Hindlimb muscle (tissue), 1 donor: Measurements from ENCODE around the gene SCN2B. TPM values are rescaled to one million over a fixed set of nuclear protein-coding genes. Genes with fewer than 3 reads are reported as not detected.
"Not testable (repeated sequence)": the region's sequence is repeated elsewhere in the genome, so short reads cannot be mapped to it uniquely, and the experiment has no call there.

Experiments used
- DNase-seq: peaks from one replicate; pipeline ENCODE4 v3.0.0-alpha.2; 2013
- polyA plus RNA-seq: library from polyadenylated mRNA; unstranded; fragments of 120-200 nt; gene quantifications from one replicate; pipeline ENCODE4 v1.2.1, GENCODE V29; 2013; ENCODE audit not compliant: insufficient read length

Gene SCN2B
- polyA plus RNA-seq, 1 donor: 2.9 TPM

DNA sequence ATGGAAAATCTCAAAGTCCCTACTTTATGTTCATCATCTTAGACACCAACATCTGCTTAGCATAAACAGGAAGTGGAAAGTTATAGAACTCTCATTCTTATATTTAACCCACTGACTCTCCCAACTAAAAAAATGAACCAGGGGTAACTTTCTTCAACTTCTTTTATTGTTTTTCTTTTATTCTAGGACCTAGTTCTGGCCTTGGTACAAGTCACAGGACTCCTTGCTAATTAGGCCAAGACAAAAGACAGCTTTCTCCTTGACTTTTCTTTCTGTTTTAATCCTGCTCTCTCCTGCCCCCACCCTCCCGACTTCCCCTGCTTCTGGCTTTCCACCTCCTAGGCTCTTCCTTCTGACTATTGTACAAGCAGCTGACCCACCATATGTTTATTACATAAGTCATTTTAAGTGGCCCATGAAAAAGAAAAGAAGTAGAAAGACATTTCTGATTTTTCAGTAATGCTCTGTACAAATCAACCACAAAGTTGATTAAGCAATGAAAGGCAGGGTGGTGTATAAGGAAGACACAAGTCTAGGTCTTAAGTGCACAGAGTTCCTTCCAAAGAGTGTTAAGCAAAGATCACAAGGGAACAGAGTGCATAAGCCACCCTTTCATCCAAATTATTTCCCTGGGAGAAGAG lies 30.1 kb upstream of the SCN2B start:
- DNase-seq: no peak

DNA sequence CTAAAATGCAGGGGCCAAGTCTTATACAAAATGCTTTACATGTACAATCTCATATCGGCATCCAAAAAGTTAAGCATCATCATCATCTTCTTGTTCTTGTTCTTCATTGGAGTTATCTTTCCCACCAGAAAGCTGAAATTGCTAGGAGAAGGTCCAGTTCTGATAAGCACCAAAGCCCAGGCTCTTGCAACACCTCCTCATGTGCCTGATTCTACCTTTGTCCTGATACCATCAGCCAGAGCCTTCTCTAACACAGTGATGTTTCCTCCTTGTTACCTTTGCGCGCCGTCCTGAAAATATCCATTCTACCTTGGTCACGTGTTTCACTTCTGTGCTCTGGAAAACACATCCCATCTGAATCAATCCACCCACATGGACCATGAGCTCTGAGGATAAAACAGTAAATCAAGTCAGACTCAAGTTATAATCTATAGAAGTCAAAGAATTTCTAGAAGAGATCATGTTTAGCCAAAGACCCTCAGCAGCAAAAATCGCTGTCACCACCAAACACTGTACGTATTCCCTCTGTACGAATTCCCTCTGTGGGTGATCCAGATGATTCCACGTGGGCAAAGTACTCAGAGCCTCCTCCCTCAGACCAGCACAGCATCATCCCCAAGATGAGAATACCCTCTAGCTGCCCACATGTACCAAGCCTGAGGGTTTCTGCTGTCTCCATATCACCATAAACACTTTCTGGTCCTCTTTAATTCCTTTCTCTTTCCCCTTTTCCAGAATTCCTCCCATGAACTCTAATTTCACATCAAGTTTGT lies 29.4 kb upstream of the SCN2B start:
- no peak for DNase-seq

DNA sequence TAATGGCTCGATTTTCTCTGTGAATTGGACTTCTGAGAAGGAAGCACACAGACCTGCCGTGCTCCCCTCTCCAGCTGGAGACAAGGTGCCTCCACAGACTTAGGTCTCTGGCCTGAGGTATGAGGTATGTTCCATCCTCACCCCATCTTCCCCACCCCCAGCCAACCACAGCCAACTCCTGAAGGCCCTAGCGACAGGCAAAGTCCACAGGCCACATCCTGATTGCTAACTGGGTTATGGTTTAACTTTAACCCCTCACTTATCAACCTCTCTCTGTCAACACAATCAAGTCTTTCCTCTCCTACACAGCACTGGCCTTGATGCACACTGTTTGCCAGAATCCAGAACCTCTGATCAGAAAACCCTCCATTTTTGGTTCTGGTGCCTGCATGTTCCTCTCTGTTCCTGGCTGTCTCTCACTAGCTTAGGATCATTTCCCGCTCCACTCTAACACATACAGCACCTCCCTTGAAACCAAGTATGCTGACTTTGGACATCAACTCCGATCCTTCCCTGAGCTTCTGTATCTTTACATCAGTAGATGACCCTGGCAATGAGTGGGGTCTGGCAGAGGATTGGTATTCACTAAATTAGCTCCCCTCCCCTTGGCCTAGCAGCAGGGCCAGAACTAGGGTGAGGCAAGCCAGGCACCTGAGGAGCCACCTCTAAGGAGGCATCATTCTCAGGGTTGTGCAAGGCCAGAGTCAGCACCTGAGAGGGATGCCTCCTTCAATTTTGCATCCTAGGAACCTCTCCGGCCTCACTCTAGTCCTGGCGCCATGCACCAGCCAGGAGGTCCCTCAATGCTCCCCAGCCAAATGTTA lies 26.4 kb upstream of the SCN2B start:
- DNase-seq: no peak

DNA sequence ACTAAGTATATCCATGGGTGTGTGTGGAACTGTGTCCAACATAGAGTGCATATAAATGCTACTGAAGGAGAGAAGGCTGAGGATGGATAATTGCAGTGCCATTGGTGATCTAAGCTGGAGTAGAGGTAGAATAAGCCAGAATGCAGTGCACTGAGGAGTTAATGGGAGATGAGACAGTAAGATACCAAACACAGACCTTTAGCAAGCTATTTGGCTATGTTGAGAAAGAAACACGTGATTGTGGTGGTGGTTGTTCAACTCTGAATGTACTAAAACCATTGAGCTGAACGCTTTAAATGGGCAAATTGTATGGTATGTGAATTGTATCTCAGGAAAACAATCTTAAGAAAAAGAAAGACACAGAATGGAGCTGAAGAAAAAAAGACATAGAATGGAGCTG lies 25.5 kb upstream of the SCN2B start:
- no peak for DNase-seq

DNA sequence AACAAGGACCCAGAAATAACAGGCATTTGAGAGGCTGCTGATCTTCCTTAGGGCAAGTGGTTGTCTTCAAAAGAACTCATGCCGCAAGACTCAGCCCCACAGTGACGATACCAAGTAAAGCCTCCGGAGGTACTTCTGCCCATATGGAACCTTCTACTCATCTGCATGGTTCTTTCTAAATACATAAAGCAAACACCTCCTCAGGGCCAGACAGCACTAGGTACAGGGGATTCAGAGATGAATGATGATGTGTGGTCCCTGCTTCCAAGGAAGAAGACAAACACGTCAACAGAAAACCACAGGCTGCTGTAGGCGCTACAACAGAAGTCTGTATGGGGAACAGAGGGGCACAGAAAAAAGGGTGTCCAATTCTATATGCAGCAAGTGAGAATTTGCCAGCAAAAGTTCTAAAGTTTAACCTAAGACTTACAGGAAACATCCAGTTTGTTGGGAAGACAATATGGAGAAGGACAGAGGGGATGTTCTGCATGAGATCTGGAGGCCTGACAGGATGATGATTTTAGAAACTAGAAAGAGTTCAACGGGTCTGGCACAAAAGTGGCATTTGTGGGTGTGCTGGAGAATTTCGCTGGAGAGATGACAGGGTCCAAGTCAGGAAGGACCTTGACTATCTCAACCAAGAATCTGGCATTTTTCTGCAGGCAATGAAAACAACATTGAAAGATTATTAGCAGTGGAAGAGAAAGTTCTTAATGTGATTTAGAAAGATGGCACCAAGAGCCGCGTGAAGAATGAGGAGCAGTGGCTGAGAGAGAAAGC lies 24.7 kb upstream of the SCN2B start:
- DNase-seq: no peak

DNA sequence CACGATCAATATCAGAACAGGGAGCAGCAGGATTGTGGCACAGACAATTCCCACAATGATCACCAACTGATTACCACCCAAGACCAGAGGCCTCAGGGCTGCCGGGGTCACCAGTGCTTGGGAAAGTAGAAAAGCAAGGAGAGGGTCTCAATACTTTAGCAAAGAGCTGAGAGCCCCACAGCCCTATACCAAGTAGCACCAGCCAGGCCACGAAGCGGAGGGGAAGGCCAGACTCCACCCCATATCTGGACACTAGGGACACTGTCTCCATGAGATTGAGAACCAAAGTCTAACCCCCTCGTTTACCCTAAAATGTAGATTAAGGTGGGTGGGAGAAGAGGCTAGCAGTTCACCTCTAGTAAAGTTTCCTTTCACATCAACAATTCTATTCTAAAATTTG lies 24.1 kb upstream of the SCN2B start:
- DNase-seq: no peak

DNA sequence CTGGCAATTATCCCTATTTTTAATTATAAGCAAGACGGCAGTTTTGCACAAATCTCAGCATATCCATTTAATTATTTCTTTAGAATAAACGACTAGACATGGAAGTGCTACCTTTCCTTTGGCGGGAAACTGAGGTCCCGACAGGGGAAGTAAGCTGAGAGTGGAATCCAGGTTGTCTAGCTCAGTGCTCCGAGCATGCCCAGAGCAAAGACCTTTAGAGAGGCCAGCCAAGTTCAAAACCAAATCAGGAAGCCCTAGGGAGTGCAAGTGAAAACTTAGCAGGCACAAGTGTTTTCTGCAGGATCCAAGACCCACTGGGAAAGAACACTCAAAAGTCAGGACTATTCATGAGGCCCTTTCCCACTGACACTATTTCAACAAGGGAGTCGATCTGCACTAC lies 22.7 kb upstream of the SCN2B start:
- DNase-seq: no peak

DNA sequence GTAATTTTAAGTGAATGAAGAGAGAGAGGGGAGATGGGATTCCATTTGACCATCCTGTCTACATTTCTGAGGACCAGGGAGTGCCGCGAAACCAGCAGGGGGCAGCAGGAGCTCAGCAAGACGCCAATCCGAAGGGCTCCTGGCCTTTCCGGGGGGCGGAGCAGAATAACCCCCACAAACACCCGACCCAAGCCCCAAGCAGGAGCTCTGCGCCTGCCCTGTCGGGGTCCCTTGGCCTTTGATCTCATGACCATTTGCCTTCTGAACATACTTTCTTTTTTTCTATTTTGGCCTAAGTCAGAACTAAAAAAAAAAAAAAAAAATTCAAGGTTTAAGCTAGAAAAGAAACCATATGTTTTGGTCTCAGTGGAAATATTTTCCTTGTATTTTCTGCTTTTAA lies 21.9 kb upstream of the SCN2B start:
- DNase-seq: peak; percentile 72

DNA sequence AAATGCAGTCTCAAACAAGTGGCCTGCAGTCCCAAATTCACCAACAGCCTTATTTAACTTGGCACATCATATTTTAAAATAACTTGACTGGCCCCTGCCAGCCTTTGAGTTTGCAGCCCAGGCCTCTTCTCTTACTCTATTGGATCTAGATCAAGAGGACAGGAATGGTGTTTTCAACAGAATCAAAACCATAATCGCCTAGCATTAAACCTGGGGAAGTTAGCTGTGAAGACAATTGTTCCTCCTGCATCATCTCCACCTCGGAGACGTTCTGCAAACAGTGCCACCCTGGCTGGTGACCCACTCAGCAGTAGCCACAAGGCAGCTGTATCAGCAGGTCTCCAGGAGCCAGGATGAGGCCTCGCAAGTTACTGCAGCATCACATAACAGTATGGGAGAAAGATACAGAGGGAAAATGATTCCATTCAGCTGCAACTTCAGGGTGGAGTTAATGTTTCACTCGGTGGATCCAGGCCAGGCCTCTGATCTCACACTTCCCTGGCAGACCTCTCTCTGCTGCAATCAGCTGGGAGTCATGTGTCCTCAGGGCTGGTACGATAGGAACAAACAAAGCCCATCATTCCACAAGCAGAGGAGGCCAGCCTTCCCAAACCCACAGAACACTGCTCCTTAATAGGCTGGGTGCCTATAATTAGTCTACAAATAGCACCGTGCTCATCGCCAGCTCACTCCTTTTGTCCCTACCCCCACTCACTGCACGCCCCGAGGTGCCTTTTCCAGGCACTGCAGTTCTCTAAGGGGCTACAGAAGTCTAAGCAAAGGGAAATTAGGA lies 18.6 kb upstream of the SCN2B start:
- DNase-seq: peak; percentile 52

DNA sequence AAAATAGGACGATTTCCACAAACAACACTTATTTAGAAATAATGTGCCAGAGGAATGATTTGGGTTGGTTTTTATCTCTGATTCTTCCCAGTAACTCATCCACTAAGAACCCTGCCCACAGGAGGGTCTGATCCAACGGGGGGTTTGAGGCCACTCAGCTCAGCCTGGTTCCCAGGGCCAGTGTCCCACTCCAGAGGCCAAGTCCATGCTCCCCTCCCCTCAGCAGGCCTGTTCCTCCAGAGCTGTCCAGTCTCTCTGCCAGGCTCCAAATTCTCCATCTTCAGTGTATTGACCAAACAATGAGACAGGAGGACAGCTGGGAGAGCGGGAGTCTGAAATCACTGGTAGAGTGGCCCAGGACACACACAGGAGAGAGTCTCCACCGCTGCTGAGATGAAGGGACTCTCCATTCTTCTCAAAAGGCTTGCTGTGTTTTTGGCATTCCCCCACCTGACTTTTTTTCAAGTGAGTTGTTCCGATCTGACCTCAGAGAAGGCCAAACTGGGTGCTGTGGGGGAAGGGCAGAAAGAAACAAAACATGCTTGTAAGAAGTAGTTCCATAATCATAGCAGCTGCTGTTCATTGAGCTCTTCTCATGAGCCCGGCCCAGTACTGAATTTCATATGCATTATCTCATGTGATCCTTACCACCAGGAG lies 17.6 kb upstream of the SCN2B start:
- no peak for DNase-seq

DNA sequence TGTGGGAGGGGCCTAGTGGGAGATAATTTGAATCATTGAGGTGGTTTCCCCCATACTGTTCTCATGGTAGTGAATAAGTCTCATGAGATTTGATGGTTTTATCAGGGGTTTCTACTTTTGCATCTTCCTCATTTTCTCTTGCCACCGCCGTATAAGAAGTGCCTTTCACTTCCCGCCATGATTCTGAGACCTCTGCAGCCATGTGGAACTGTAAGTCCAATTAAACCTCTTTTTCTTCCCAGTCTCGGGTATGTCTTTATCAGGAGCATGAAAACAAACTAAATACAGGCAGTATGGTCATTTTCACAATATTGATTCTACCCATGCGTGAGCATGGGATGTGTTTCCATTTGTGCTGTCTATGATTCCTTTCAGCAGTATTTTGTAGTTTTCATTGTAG lies 16.4 kb upstream of the SCN2B start:
- not testable (repeated sequence) for DNase-seq

DNA sequence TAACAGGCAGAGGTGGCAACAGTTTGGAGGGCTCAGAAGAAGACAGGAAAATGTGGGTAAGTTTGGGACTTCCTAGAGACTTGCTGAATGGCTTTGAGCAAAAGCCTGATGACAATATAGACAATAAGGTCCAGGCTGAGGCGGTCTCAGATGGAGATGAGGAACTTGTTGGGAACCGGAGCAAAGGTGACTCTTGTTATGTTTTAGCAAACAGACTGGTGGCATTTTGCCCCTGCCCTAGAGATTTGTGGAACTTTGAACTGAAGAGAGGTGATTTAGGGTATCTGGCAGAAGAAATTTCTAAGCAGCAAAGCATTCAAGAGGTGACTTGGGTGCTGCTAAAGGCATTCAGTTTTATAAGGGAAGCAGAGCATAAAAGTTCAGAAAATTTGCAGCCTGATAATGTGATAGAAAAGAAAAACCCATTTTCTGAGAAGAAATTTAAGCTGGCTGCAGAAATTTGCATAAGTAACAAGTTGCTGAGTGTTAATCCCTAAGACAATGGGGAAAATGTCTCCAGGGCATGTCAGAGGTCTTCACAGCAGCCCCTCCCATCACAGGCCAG lies 14.6 kb upstream of the SCN2B start:
- not testable (repeated sequence) for DNase-seq

DNA sequence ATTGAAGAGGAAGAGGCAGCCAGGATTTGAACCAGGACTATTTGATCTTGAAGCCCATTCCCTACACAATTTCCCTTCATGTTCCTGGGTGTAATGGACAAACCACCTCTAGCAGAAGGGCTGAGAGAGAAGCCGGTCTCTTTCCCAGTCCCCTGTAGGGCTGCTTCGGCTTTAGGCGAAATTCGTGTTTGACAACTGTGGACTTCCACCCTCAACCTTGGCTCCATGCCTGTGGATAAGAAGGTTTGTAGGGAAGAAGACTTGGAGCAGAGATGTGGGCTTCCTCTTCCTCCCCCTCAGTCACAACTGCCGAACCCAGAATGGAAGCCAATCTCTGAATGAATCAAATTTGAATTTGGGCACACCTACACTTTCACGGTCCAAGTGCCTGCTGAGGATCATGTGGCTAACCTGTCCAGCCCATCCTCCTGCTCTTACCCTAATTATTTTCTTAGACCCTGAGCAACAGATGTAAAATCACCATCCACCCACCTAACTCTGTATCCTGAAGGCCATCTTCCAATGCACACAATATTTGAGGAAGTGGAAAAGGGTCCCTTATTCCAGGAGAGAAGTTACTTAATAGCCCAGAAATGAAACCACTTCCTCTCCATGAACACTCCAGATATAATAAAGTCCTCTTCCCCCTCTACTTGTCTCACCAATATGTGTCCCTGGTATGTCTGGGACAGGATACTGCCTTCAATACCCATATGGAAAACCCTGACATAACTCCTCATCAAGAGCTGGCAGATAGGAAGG lies 10.1 kb upstream of the SCN2B start:
- DNase-seq: no peak

DNA sequence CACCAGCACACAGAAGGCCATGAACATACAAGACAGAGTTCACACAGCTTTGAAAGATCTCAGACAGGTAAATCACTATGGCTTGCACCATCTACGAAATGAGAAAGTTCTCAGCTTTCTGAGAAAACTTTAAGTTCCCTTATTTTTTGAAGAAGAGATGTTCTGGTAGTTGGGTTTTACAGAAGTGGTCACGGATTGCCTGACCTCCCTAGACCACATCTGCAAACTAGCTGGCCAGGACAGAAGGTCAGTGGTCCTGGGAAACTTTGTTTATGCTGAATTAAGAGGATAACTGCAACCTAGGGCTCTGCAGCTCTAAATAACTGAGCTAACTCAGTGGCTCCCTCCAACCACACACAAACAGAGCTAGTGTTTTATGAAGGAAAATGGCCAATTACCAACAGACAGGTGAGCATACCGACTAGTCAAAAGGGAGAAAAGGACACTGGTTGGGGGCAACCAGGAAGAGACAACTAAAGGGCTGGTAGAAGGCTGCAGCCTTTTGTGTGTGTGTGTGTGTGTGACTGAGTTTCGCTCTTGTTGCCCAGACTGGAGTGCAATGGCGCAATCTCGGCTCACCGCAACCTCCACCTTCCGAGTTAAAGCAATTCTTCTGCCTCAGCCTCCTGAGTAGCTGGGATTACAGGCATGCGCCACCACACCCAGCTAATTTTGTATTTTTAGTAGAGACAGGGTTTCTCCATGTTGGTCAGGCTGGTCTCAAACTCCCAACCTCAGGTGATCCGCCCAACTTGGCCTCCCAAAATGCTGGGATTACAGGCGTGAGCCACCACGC lies 8.5 kb upstream of the SCN2B start:
- DNase-seq: no peak

DNA sequence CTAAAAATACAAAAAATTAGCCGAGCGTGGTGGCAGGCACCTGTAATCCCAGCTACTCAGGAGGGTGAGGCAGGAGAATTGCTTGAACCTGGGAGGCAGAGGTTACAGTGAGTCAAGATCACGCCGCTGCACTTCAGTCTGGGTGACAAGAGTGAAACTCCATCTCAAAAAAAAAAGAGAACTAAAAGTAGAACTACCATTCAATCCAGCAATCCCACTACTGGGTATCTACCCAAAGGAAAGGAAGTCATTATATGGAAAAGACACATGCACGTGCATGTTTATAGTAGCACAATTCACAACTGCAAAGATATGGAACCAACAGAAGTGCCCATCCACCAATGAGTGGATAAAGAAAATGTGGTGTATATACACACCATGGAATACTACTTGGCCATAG lies 7.3 kb upstream of the SCN2B start:
- DNase-seq: not testable (repeated sequence)

DNA sequence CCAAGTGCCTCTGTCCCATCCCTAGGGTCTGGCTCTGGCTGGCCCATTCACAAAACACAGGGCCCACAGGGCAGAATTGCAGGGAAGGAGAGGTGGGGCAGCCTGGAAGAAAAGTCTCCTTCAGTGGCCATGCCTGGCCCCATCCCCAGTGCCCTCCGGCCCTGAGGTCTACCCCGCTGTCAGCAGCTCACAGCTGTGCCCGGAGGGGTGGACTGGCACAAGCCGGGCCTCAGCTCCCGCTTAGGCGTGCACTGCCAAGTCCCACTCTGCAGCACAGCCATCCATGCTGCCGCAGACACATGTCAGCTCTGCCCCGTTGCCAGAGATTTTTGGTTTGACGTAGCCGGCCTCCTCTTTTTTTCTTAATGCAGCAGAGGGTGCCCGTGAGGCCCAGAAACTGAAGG lies 3.9 kb upstream of the SCN2B start:
- peak; percentile 87 for DNase-seq

DNA sequence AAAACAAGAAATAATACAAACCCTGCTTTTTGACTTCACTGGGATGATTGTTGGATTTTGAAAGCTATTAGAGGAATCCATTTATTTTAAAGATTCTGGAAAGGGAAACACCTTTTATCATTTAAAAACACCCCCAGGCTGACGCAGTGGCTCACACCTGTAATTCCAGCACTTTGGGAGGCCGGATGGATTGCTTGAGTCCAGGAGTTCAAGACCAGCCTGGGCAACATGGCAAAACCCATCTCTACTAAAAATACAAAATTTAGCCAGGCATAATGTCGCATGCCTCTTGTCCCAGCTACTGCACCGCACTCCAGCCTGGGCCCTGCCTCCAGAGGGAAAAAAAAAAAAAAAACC lies 317 bp upstream of the SCN2B start:
- DNase-seq: no peak

DNA sequence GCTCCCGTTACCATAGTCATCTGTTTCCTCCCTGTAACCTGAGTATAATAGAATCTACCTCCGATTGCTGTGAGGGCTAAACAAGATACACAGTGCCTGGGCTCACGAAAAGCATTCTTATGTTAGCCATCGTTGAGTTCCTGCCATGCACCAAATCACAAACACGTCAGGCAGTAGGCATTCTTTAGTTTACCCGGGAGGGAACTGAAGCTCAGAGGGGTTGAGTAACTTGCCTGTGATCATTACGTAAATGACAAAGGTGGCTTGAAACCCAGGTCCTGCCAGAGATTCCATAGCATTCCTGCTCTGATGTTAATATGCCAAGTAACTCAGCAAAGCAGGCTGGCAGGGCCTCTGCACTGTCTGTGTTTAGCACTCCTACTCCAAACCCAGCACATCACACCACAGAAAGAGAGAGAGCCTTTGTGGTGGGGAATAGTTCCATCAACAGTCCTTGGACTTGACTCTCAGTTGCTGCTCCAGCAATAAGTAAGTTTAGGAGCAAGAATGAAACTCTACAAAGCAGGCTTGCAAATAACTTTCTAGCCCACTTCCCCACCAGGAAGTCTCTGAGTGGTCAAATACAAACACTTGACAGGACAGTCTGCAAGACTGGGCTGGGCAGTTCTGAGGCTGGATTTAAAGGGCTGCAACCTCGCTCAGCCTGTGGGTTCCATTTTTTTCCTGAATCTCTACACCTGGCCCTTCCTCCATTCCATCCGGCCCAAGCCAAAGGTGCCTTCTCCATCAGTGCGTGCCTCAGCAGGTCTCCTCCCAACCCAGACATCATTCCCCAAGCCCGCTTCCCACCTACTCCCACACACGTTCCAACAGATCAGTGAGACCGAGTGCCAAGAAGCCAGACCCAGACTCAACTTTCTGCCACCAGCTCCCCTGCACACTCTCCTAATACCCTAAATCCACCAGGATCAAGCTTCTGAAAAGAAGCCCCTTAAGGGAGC lies 1.1 kb downstream of the SCN2B start:
- DNase-seq: no peak
